T-helper 2 cell treated with Interferon-gamma antibody and Interleukin-4, amounts not matched to agents 5 μg/mL and 100 μg/mL, for 36 hours (primary cell): ENCODE results near the gene PTPRN2.

Source experiments
- DNase-seq: peaks from one replicate; pipeline ENCODE4 v3.0.0; 2021; ENCODE audit warnings: low spot score
- H3K27ac Mint-ChIP-seq: one replicate; pipeline ENCODE4 v1.8.0; 2021; ENCODE audit warnings: mild to moderate bottlenecking, mixed read lengths
- H3K27me3 Mint-ChIP-seq: one replicate; pipeline ENCODE4 v1.8.0; 2021; ENCODE audit warnings: low read depth, mixed read lengths
- H3K36me3 Mint-ChIP-seq: one replicate; pipeline ENCODE4 v1.8.0; 2021; ENCODE audit warnings: low read depth, mixed read lengths
- H3K4me1 Mint-ChIP-seq: one replicate; pipeline ENCODE4 v1.8.0; 2021; ENCODE audit warnings: low read depth, mixed read lengths
- H3K4me3 Mint-ChIP-seq: one replicate; pipeline ENCODE4 v1.8.0; 2022; ENCODE audit warnings: mild to moderate bottlenecking, moderate library complexity, mixed read lengths
- H3K9me3 Mint-ChIP-seq: one replicate; pipeline ENCODE4 v1.8.0; 2021; ENCODE audit warnings: mixed read lengths

The PTPRN2 gene

DNA sequence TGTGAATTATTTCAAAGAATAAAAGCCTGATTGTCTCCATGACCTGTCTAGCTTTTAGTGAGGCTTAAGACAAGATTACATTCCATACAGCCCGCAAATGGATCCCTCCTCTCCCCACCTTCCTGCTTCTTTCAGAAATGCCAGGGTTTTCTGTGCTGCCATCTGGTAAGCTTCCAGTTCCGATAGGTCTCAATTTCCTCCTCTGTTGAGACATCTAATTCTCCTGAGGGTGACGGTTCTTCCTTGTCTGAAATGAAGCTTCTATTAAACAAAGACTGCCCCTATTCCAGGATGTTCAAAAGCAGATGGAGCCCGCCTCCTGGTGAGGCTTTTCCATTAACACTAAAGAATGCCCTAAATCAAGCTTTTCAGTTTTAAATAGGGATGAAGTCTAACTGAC lies 295.6 kb downstream of the PTPRN2 start:
- H3K36me3 Mint-ChIP-seq = no peaks in the 10 kb centered on the region
- no peaks in the 10 kb centered on the region for H3K27me3 Mint-ChIP-seq
- H3K4me3 Mint-ChIP-seq = no peak overlapping the region
- H3K4me1 Mint-ChIP-seq = no peaks in the 10 kb centered on the region
- no peak for DNase-seq
- H3K9me3 Mint-ChIP-seq = peaks cover 30% of the 10 kb centered on the region
- no peak overlapping the region for H3K27ac Mint-ChIP-seq

DNA sequence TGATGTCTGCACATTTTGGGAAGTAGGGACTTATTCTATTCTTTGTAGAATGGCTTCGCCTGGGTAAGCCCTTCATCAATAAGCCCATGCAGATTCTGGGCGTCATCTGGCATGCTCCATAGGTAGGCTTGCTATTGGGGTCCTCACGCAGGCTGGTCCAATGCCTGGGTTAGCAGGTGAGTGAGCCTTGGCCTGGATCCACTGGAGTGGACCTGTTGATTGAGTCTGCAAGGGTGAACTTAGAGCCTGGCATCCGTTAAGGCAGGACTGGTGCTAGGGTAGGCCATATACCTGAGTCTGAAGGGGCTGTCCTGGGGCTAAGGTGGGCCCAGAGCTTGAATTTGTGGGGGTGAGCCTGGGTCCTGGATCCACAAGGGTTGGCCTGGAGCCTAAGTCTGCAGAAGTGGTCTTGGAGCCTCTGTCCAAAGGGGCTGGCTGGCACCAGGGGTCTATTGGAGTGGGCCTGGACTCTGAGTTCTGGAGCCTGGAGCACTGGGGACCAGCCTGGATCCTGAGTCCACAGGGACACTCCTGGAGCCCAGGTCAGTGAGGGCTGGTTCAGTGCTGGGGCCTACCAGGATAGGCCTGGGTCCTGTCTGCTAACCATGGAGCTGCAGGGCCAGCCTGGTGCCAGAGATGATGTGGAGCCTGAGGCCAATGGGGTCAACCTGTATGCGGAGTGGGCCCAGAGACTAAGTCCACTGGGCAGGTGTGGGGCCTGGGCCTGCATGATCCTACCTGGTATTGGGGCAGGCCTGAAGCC lies 297.7 kb downstream of the PTPRN2 start:
- Mint-ChIP-seq H3K27ac (no peak overlapping the region), H3K36me3 (no peaks in the 10 kb centered on the region)

DNA sequence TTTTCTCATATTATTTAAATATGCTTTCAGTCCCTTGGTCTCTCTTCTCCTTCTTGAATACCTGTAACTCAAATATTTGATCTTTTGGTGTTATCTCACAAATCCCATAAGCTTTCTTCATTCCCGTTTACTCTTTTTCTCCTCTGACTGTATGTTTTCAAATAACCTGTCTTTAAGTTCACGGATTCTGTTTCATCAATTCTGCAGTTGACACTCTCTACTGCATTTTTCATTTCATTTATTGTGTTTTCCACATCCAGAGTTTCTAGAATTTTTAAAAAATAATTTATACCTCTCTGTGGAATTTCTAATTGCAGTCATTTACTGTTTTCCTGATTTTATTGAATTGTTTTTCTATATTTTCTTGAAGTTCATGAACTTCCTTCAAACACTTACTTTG lies 298.4 kb downstream of the PTPRN2 start:
- DNase-seq = no peak
- H3K4me3 Mint-ChIP-seq = no peak overlapping the region
- H3K36me3 Mint-ChIP-seq = no peaks in the 10 kb centered on the region
- no peak overlapping the region for H3K27ac Mint-ChIP-seq
- no peaks in the 10 kb centered on the region for H3K4me1 Mint-ChIP-seq
- H3K27me3 Mint-ChIP-seq = no peaks in the 10 kb centered on the region
- H3K9me3 Mint-ChIP-seq = peaks cover 38% of the 10 kb centered on the region

More for the DNA sequence above, 297.7 kb downstream of the PTPRN2 start:
- peaks cover 38% of the 10 kb centered on the region for H3K9me3 Mint-ChIP-seq
- no peak for DNase-seq
- H3K4me1 Mint-ChIP-seq = no peaks in the 10 kb centered on the region
- H3K27me3 Mint-ChIP-seq = no peaks in the 10 kb centered on the region
- H3K4me3 Mint-ChIP-seq = no peak overlapping the region

DNA sequence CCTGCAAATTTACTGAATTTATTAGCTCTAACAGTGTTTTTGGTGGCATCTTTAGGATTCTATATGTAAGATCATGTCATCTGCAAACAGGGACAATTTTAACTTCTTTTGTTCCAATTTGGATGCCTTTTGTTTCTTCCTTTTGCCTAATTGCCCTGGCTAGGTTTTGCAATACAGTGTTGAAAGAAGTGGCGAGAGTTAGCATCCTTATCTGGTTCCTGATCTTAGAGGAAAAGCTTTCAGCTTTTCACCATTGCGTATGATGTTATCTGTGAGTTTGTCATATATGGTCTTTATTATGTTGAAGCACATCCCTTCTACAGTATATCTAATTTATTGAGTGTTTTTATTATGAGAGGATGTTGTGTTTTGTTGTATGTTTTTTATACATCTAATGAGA lies 301.4 kb downstream of the PTPRN2 start:
- Mint-ChIP-seq H3K9me3 (peaks cover 38% of the 10 kb centered on the region), H3K4me3 (no peak overlapping the region), H3K36me3 (no peaks in the 10 kb centered on the region), H3K4me1 (no peaks in the 10 kb centered on the region), H3K27ac (no peak overlapping the region), H3K27me3 (no peaks in the 10 kb centered on the region)
- no peak for DNase-seq

DNA sequence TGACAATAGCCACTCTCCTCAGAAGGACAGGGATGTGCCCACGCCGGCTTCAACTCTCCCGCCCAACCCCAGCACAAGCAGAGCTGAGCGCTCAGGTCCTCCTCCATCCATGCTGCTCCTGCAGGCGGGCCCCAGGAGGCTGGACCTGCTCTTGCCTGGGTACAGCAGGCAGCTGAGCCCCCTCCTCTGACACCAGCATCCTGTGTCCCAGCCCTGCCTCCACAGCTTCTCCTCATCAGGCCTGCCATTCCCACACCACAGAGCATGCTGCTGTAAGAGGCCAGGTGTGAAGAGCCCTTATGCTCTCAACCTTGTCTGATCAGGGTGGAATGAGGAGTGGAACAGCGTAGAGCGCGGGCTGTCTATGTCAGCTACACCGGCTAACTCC lies 302.2 kb downstream of the PTPRN2 start:
- no peaks in the 10 kb centered on the region for H3K4me1 Mint-ChIP-seq
- peaks cover 34% of the 10 kb centered on the region for H3K9me3 Mint-ChIP-seq
- no peaks in the 10 kb centered on the region for H3K27me3 Mint-ChIP-seq
- no peaks in the 10 kb centered on the region for H3K36me3 Mint-ChIP-seq
- no peak overlapping the region for H3K27ac Mint-ChIP-seq
- no peak for DNase-seq
- no peak overlapping the region for H3K4me3 Mint-ChIP-seq

DNA sequence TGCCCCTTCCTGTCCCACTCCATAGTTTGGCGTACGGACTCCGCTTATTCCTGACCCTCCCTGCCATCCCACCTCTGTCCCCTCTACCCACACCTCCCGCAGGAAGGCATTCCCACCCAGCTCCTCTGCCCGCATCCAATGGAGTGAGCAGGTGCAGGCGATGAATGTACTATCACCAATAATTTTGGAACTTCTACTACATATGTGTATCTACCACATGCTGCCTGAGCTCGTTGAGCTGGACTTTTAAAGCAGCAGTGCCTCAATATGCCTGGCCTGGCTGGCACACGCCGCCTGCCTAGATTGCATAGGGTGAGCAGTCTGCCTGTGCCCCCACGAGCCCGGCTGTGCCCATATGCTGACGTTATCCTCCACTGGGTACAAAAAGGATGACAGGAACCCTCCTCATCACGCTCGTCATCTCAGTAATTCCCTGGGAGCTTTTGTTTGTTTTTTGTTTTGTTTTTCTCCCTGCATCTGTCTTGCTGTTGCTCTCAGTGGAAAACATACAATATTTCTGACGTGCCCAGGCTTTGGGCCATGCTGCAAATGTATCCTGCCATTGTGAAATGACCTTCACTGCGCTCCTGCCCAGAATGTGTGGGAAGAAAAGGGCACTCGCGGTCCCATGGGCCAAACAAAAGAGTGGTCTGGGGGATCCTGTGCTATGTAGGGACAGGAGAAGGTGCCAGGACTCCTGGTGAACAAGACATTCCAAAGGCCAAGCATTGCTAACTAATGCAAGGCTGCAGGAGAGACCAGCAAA lies 302.8 kb downstream of the PTPRN2 start:
- Mint-ChIP-seq H3K4me1 (no peaks in the 10 kb centered on the region), H3K9me3 (peaks cover 34% of the 10 kb centered on the region), H3K4me3 (no peak overlapping the region), H3K36me3 (no peaks in the 10 kb centered on the region), H3K27ac (no peak overlapping the region), H3K27me3 (no peaks in the 10 kb centered on the region)
- no peak for DNase-seq

DNA sequence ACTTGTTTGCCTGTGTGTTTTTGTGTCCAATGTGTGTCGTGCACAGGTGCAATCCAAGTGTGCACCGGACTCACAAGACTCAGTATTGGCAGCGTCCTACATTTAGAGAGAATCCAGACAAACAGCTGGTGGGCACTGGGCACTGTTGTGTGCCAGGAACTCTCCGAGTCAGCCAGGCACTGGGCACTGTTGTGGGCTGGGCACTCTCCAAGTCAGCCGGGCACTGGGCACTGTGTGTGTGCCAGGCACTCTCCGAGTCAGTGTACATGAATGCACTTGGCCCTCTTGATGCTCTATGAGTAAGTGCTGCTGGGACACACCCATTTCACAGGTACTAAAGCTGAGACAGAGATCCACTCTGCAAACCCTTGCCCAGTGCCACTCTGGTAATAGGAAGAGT lies 303.5 kb downstream of the PTPRN2 start:
- DNase-seq = no peak
- Mint-ChIP-seq H3K27me3 (no peaks in the 10 kb centered on the region), H3K4me3 (no peak overlapping the region), H3K36me3 (no peaks in the 10 kb centered on the region), H3K9me3 (peaks cover 27% of the 10 kb centered on the region), H3K27ac (no peak overlapping the region), H3K4me1 (no peaks in the 10 kb centered on the region)

DNA sequence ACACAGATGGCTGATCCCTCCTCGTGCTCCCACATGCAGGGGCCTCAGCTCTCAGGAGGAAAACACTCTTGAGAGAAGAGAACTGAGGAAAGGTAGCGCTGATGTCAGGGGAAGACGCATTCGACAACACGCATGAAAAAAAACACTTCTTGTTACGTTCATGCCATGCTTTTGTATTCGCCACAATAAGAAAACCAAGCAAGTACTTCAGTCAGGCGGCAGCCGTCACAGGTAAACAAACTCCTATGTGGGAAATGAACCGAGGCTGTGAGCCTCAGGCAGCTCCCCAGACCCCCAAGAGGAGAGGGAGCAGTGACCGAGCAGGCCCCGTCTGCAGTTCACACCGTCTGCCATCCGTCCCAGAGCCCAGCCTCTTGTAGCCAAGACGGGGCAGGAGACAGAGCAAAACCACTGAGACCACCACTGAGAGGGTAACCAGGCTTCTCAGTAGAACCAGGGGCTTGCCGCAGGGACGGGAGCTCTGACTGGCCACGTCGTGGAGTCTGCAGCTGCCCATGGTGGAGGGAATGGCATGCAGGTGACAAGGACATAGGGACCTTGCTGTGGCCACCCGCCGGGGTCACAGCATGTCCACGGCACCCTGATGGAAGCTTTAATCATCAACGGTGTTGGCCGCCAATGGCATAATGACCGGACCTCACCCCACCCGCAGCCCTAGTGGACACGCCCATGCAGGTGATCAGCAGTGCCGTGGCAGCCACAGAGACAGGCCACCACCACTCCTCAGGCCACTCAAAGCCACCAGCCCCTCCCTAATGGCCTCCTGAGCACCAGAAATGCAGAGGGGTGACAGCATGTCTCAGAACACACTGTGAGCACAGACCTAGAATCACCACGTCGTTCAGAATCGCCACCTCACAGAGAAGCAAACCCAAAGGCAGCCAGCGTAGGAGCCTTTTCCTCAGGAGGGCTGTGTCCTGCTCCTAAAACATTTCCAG lies 304.3 kb downstream of the PTPRN2 start:
- H3K4me1 Mint-ChIP-seq = no peaks in the 10 kb centered on the region
- H3K27me3 Mint-ChIP-seq = no peaks in the 10 kb centered on the region

DNA sequence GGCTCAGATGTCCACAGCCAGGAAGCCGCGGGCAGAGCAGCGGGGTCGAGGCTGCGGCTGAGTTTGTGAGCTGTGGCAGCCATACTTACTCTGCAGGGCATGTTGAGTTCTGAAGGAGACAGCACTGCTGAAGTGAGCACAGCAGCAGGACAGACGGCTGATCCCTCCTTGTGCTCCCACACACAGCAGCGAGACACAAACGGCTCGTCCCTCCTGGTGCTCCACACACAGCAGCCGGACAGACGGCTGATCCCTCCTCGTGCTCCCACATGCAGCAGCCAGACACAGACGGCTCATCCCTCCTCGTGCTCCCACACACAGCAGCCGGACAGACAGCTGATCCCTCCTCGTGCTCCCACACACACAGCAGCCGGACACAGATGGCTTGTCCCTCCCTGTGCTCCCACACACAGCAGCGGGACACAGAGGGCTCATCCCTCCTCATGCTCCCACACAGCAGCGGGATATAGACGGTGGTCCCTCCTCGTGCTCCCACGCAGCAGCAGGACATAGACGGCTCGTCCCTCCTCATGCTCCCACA lies 305.1 kb downstream of the PTPRN2 start:
- no peak overlapping the region for H3K4me3 Mint-ChIP-seq
- no peaks in the 10 kb centered on the region for H3K27me3 Mint-ChIP-seq
- no peaks in the 10 kb centered on the region for H3K36me3 Mint-ChIP-seq
- no peak overlapping the region for H3K27ac Mint-ChIP-seq
- H3K9me3 Mint-ChIP-seq = peaks cover 15% of the 10 kb centered on the region
- no peaks in the 10 kb centered on the region for H3K4me1 Mint-ChIP-seq
- DNase-seq = no peak

More for the DNA sequence above, 304.3 kb downstream of the PTPRN2 start:
- peaks cover 19% of the 10 kb centered on the region for H3K9me3 Mint-ChIP-seq
- no peak overlapping the region for H3K27ac Mint-ChIP-seq
- no peak for DNase-seq
- no peak overlapping the region for H3K4me3 Mint-ChIP-seq
- no peaks in the 10 kb centered on the region for H3K36me3 Mint-ChIP-seq

DNA sequence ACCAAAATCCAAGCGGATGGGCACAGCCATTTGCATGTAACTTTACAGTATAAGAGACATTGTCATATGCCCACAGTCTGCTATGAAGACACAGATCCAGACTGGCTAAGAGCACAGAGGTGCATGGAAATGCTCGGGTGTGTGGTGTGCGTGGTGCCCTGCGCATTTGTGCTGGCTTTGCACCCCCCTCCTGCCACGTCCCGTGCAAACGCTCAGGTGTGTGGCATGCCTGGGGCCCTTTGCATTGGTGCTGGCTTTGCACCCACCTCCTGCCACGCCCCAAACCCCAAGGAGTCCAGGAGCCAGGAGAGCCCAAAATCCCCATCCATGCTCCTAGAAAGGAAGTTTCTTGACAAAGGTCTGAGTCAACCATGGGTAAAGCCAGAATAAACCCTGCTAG lies 306.2 kb downstream of the PTPRN2 start:
- Mint-ChIP-seq H3K4me1 (no peaks in the 10 kb centered on the region), H3K4me3 (no peak overlapping the region), H3K9me3 (peaks cover 6% of the 10 kb centered on the region), H3K27ac (no peak overlapping the region), H3K27me3 (no peaks in the 10 kb centered on the region), H3K36me3 (no peaks in the 10 kb centered on the region)
- no peak for DNase-seq

DNA sequence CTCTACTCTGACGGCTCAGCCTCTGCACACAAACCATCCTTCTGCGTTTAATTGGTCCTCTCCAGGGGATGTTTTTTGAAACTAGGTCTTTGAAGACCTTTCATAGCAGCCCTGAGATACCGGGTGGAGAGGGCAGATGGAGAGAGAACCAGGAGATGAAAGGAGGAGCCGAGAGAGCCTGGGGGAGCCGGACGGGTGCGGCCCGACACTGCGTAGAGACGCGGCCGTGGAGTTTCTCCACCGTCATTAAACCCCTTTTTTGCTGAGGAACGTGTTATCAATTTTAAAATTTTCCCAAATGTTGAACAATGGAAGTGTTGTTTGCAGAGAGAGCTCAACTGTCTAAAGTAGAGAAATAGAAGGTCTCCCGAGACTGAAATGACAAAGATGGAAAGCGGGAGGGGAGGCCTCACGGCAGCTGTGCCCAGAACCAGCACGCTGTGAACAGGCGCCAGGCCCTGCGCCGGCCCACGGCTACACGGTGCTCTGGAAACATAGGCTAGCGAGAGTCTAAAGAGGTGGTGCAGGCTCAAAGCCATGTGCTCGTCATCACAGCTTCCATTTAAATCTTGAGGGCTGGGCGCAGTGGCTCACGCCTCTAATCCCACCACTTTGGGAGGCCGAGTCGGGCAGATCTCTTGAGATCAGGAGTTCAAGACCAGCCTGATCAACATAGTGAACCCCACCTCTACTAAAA lies 307.0 kb downstream of the PTPRN2 start:
- H3K4me3 Mint-ChIP-seq = no peak overlapping the region
- H3K27ac Mint-ChIP-seq = no peak overlapping the region
- no peaks in the 10 kb centered on the region for H3K27me3 Mint-ChIP-seq
- H3K4me1 Mint-ChIP-seq = no peaks in the 10 kb centered on the region
- no peak for DNase-seq
- peaks cover 2% of the 10 kb centered on the region for H3K9me3 Mint-ChIP-seq
- H3K36me3 Mint-ChIP-seq = no peaks in the 10 kb centered on the region

DNA sequence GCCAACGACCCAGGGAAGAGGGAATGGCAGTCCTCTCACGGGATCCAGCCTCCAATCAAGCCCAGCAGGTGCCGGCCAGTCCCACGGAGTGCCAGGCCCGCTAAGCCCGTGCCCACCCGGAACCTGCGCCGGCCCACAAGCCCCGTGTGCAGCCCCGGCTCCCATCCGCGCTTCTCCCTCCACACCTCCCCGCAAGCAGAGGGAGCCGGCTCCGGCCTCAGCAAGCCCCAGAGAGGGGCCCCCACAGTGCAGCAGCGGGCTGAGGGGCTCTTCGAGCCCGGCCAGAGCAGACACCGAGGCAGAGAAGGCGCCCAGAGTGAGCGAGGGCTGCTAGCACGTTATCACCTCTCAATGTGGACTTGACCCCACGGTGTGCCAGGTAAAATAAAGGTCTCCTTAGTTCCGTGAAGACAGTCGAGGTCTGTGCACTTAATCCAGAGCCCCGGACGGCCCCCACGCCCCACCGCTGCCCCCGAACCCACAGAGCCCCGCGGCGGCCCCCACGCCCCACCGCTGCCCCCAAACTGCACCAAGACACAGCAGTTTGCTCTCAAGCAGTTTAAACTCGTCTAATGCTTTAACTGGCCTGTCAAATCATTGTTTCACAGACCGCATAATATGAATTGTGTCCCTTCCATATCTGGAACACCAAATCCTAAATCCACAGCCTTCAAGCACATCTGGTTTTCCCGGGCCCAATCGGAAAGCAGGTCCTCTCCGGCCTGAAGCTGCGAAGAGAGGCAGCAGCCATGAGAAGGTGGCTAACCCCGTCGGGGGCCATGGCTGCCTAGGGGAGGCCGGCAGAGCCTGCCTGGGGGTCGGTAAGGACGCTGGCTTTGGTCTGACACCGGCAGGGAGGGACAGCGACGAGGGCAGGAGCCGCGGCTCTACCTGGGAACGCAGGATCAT lies 307.8 kb downstream of the PTPRN2 start:
- Mint-ChIP-seq H3K36me3 (no peaks in the 10 kb centered on the region), H3K9me3 (no peaks in the 10 kb centered on the region), H3K27ac (no peak overlapping the region), H3K4me1 (no peaks in the 10 kb centered on the region), H3K4me3 (no peak overlapping the region), H3K27me3 (no peaks in the 10 kb centered on the region)
- DNase-seq = no peak
